GM19239 (cell line): ENCODE measurements around the gene LSS.
"Not testable (repeated sequence)": the region's sequence is repeated elsewhere in the genome, so short reads cannot be mapped to it uniquely, and the experiment has no call there.

Experiments
- DNase-seq: peaks from one replicate; pipeline ENCODE4 v3.0.0; 2011; ENCODE audit warnings: low spot score; ENCODE audit not compliant: insufficient read length
- FAIRE-seq: peaks from 2 replicates; lab custom pipeline; 2011; peaks lifted over from hg19 to GRCh38; lab: Jason Lieb, UNC

Gene LSS

DNA sequence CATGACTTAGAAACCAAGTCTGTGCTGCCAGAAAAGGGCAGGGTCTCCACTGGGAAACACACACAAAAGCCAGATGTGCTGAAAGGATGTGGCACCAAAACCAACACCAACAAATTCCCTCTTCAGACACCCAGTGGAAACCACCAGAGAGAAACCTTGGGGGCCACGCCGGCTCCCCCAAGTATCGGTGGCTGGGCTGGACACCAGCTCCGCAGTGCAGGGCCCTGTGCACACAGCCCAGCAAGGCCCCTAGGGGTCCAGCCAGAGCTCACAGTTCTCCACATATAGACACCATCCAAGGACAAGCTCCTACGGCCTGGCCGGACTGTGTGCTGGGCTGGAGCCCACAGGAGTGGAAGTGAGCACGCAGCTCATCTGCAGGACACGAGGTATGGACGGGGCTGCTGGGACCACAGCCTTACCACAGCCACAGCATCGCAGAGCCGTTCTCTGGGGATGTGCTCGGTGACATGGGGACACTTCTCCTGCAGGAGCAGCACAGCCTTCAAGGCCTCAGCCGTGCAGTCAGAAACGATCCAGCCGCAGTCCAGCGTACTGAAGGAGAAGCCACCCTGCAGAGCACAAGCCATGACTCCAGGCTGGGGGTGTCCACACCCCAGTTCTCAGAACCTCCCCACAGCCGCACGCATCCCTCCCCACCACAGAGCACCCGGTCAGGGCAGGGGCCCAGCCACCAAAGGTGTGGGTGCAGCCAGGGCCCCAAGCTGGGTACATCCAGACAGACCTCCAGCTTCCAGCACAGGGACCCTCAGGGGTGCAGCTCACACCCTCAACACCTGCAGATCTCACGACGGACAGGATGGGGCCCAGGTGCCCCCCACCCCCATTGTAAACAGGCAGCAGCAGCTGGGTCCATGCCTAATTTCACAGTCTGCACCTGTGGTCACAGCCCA is 21.3 kb downstream of the LSS start:
- no peak for FAIRE-seq
- DNase-seq = no peak

DNA sequence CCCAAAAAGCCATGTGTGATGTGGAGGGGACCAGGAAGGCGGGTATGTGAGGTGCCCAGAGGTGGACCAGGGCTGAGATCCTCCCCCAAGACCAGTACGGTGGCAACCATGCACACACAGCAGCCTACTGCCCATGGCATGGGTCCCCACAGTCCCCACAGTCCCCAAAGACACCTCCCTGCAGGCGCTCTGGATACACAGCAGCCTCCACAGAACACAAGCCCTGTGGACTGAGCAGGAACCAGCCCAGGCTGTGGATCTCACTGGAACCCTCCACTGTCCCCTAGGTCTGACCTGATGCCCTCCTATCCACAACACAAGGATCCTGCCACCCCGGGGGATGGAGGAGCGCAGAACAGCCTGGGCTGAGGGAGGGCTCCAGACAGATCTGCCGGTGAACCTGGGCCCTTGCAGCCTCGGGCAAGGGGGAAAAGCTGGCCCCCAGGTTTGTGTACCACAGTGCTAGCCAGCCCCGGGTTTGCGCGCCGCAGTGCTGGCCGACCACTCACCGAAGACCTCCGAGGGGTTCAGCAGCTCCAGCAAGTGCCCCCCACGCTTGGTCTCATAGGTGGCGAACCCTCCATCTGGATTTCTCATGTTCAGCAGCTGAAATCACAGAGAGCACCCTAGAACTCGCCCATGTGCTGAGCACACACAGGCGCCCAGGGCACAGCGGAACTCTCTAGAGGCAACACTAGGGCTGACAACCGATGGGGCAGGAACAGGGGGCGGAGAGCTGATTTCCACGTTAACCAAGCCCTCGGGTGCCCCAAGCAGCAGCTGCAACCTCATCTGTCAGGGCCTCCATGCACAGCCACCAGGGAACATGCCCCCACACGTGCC is 22.2 kb downstream of the LSS start:
- DNase-seq = no peak
- FAIRE-seq = no peak

DNA sequence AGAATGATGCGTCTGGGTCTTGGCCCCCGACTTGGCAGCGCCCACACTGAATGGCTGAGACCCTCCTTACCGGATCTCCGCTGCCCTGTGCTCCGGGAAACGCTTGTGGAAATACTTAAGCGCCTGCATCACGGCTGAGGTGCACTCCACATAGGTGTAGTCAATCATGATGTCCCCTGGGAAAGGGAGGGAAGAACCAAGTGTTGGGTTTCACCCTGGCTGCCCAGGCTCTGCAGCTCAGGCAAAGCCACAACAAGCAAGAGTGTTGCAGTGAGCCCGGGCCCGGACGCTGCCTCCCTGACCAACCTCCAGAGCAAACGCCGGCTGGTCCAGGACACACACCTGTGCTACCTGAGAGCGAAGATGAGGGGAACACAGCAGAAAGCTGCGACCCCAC is 22.8 kb downstream of the LSS start:
- no peak for DNase-seq
- no peak for FAIRE-seq

DNA sequence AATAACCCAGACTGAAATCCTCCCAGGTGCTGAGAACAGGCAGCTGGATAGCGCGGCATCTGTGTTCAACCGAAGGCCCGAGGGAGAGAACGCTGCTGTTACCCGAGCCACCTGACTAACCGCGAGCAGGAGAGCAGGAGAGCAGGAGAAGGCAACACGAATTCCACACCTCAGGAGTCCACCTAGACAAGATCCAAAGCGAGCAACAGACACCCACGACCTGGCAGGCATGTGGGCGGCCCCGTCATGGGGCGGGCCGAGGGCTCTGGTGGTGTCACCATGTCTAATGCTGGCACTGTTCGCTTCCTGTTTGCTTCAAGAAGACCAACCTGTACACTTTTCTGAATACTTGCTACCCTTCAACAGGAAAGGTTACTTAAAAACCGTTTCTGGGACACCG is 23.4 kb downstream of the LSS start:
- DNase-seq = no peak
- FAIRE-seq = no peak

DNA sequence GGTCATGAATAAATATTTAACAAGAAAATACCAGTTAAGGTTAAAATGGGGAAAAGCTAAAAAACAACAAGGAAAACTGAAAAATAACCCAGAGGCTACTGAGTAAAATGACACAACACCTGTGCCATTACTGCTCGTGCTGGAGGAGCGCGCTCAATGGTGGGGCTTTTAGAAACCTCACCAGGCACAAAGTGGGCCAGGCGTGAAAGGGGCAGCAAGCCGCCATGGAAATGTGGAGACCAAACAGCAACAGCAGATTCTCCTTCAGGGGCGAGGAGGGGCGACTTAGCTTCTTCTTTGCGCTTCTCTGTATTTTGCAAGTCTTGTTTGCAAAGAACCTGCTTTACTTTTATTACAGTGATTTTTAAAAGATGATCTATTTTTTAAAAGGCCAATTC is 25.4 kb downstream of the LSS start:
- FAIRE-seq (no peak), DNase-seq (no peak)

DNA sequence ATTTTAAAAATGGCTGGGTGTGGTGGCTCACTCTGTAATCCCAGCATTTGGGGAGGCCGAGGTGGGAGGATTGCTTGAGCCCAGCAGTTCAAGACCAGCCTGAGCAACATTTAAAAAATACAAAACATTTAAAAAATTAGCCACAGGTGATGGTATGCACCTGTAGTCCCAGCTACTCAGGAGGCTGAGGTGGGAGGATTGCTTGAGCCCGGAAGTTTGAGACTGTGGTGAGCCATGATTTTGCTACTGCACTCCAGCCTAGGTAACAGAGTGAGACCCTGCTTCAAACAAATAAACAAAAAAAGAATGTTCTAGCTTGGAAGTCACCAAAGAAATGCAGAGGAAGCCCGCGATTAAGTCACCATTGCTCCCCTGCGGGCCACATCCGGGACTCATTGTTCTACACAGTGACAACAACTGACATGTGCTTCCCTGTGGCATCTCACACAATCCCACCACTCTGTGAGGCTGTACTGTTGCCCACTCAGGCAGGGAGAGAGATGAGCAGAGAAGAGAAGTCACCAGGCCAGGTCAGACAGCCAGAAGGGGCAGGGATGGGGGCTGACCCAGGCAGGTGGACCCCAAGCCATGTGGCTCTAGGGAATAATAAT is 25.9 kb downstream of the LSS start:
- FAIRE-seq (no peak), DNase-seq (no peak)

DNA sequence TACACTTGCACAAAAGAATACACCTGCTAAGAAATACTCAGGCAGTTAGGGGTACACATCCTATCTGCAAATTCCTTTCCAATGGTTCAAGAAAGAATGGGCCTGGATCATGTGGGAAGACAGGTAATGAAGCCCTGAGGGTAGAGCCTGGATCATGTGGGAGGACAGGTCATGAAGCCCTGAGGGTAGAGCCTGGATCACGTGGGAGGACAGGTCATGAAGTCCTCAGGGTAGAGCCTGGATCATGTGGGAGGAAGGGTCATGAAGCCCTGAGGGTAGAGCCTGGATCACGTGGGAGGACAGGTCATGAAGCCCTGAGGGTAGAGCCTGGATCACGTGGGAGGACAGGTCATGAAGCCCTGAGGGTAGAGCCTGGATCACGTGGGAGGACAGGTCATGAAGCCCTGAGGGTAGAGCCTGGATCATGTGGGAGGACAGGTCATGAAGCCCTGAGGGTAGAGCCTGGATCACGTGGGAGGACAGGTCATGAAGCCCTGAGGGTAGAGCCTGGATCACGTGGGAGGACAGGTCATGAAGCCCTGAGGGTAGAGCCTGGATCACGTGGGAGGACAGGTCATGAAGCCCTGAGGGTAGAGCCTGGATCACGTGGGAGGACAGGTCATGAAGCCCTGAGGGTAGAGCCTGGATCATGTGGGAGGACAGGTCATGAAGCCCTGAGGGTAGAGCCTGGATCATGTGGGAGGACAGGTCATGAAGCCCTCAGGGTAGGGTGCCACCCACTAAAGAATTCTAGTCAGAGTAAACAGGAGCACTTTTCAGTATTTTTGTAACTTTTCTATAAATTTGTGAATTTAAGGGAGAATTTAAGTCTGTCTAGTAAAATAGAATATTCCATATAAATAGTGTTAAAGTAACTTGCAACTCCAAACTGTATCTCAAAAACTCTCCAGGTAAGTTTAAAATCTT is 27.4 kb downstream of the LSS start:
- not testable (repeated sequence) for DNase-seq, FAIRE-seq

DNA sequence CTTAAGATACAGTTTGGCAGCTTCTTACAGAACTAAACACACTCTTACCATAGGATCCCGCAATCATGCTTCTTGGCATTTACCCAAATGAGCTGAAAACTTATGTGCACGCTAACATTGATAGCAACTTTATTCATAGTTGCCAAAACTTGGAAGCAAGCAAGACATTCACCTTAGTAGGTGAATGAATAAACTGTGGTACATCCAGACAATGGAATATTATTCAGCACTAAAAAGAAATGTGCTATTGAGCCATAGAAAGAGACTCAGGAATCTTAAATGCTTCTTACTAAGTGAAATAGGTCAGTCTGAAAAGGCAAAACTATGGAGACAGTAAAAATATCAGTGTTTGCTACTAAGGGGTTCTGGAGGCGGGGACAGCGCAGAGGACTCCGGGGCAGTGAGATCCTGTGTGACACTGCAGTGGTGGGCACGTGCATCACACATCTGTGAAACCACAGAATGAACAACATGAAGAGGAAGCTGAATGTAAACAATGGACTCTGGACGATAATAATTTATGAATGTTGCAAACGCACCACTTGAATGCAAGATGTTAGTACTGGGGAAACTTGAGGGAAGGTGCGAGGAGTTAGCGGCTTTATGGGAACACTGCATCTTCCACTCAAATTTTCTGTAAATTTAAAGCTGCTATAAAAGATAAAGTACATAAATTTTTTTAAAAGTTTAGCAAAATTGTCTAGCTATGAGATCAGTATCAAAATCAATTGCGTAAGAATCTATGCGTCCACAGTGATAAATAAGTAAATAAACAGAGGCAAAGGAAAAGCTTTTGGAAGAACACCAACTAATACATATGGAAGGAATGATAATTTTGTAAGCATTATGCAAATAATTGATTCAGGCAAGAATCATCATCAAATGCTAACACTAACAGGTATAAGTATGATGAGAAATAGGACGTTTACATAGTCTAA is 28.9 kb downstream of the LSS start:
- no peak for DNase-seq
- FAIRE-seq = no peak

DNA sequence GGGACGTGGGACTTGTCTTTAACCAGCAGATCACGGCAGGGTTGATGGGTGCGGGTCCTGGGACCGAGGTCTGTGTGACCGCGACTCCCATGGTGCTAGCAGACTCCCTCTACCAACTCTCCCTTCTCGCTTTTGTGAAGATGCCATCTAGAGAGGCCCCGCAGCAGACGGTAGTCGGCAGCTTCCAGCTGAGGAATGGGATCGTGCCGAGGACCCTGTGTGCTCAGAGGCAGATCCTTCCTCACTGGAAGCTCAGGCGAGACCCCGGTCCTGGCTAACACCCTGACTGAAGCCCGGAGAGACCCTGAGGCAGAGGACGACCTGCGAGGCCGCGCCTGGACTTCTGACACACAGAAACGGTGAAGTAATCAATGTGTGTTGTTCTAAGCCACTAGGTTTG is 31.8 kb downstream of the LSS start:
- DNase-seq = no peak
- FAIRE-seq = no peak

DNA sequence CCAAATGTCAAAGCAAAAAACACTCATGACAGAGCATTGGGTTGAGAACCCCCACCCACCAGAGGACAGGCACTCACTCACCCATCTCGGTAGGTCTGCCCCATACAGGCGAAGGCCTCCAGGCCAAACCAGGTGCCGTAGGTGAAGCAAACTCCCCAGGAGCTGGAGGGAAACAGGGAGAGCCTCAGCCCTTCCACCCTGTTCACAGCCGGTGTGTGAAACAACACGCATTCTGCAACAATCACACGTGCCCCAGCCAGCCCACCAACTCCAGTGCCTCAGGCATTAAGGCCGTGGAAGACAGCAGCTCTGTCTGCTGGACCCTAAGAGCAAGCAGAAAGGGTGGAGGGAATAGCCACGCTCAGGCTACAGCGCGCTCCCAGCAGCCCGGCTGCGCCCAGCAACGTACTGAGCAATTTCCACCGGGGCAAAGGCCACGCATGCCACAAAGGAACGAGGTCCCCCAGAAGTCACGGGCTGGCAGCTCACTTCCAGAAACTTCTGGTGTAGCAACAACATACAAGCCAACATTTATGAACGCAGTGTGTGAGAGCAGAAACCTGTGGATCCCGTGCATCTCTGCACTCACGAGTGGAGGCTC is 32.9 kb downstream of the LSS start:
- no peak for FAIRE-seq
- no peak for DNase-seq

DNA sequence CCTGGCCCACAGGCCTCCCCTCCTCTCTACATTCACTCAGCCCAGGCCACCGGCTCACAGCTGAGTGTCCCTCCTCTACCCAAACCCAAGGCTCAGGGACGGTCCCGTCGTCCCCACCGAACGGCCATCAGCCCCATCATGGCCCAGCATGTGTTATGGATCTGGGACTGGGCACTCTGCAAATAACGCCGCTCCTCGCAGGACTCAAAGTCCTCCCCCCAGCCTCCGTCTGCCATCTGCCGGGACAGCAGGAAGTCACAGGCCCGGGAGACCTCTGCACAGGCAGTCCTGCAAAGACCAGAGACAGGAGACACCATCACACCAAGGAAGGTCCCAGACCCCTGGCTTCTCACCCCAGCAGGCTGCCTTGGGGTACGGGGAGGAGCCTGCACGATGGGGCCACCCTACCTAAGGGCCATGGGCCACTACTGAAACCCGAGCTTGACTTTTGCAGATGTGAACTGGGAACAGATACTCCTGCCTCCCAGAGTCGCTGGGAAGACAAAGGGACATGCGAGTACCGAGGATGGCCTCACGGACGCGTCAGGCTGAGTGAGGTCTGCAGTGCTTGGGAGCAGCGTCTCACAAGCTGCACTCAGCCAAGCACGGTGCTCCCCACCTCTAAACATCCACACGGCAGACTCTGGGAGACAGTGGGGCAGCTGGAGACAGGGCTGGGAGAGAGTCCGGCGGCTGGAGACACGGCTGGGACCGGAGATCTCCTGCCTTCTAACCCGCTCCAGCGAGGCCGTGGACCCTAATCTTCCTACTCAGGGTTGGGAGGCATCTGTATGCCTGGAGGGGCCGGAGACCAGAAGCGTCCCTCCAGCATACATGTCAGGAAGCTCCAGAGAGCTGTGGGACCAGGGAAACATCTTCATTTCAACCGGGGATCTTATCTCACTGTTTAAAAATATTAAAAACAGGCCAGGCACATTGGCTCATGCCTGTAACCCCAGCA is 33.9 kb downstream of the LSS start:
- FAIRE-seq = no peak
- DNase-seq = no peak

DNA sequence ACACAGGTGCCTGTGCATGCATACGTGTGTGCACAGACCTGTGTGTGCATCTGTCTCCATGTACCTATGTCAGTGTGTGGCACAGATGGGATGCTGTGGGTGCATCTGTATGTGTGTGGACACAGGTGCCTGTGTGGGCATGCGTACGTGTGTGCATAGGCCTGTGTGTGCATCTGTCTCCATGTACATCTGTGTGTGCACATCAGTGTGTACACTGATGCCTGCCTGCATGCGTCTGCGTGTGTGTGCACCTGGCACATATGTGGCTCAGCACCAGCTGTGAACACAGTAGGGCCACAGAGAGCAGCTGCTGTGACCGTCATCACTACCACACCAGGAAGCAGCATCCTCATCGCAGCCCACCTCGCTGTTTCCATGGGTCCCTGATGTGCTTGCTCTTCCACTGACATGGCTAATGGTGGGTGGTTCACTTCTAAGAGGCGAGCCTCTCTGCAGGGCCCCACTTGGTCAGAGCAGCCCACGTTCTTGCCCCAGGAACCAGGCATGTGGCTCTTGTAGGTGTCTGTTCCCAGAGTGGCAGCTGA is 34.7 kb downstream of the LSS start:
- FAIRE-seq = no peak
- no peak for DNase-seq

DNA sequence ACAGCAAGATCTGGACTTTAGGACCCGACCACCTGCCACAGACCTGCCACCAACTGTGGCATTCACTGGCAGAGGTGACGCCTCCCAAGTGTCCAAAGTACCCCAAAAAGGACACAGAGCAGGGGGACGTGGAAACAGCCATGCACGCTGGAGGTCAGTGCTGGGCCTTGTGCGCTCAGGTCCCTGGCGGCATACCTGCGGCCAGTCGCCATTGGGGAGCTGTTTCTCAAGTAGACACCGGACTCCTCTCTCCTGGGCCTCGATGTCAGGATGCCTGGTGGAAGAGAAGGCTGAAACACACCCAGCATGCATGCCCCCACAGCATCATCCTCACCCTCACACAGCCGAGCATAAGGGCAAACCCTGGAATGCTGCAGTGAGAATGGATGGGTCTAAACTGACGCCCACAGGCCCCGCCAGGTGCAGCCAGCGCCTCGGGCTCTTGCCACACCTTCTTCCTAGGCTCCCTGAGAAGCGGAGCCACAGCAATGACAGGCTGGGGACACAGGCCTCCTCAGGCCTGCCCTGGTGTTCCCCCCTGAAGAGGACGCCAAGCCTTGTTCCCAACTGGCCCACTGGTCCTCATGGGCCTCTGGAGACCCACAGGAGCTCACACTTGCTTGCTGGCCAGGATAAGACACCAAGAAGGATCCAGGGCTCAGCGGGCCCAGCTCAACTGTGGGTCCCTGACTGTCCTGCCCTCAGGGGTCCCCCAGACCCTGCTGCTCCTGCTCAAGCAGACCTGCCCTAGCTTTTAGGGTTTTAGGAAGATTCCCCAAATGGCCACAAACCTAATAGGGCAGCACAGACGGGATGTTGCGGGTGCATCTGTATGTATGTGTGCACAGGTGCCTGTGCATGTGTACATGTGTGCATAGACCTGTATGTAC is 36.6 kb downstream of the LSS start:
- FAIRE-seq = no peak
- no peak for DNase-seq

DNA sequence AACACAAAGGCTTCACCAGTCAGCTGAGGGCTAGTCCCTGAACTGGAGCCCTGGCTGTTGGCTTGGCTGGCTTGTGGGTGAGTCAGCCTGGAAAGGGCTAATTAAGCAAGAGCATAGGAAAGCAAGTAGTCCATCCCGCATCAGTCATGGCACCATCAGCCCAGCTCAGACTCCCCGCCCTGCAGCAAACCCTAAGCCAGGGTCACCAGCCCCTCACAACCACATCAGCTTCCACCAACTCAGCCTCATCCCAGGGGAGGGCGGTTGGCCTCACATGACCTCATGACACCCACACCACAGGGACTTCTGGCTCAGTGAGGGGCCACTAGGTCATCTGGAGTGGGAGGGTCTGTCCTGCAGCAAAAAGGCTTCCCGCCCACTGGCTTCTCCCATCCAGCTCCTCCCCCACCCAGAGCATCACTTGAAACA is 37.3 kb downstream of the LSS start:
- DNase-seq = no peak
- FAIRE-seq = no peak

DNA sequence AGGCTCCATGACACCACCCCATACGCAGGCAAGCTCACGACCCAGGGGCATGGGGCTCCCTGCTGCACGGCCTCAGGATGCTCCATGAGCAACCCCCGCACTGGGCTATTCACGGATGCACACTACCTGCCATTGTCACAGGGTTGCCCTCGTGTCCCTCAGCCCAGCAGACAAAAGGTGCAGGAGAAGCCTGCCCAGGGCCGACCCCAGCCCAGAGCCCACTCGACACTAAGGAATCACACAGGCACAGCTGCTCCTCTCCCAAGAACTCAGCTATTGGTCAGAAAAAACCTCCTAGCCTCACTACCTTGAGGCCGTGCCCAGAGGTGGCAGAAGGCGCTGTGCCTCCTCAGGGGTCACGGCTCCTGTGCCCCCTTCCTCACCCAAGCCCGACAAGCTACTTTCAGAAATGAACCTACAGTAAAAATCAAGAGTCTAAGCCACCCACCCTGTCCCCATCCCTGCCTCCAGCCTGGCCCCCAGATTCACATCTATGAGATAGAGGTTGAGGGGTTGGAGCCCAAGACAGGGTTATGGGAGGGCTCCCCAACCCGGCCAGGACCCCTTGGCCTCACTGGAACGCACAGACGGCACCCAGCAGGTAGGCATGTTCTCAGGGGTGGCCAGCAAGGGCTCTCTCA is 38.0 kb downstream of the LSS start:
- no peak for FAIRE-seq

More for the DNA sequence above, 38.0 kb downstream of the LSS start:
- DNase-seq = no peak
